ENCODE results near the gene PSPH. TPM values are rescaled to one million over a fixed set of nuclear protein-coding genes. Genes with fewer than 3 reads are reported as not detected.
"Not testable (repeated sequence)": the region's sequence is repeated elsewhere in the genome, so short reads cannot be mapped to it uniquely, and the experiment has no call there.

PSPH gene
- total and polyA plus RNA-seq, 2 donors (not counting 1 experiment from before 2014, with no cell fraction given), result 2.0 to 6.2 TPM

- intact Hi-C loops (cut with micrococcal nuclease), result no loop called here
- Histone ChIP-seq H3K9me3 (ENCODE audit: control extremely low read depth in 1 of 3, control insufficient read depth in 2 of 3, insufficient read depth in 1 of 3, low read length in 2 of 3) (no peaks in the 10 kb centered on the region), H3K9ac (ENCODE audit: low read length) (no peak overlapping the region), H3K27ac (ENCODE audit: low read length in 2 of 2) (no peak overlapping the region), H3K4me2 (replicated peaks; ENCODE audit: low read depth, low read length, poor library complexity, severe bottlenecking) (no peak overlapping the region), H3K79me2 (ENCODE audit: control insufficient read depth, insufficient read depth, low read length) (peaks cover 4% of the 10 kb centered on the region), H3K4me1 (ENCODE audit: control insufficient read depth in 2 of 2, insufficient read depth in 2 of 2, low read length in 2 of 2) (peaks cover 7 to 11% of the 10 kb centered on the region in 2 donors), H3K4me3 (ENCODE audit: control extremely low read depth in 1 of 5, extremely low read depth in 1 of 5, insufficient read depth in 1 of 5, low read depth in 2 of 5, low read length in 4 of 5) (no peak overlapping the region), H3K27me3 (replicated peaks in 1 of 4; ENCODE audit: control extremely low read depth in 1 of 4, control insufficient read depth in 3 of 4, insufficient read depth in 4 of 4, low read length in 3 of 4) (no peaks in the 10 kb centered on the region), H4K20me1 (ENCODE audit: control insufficient read depth, insufficient read depth, low read length, poor library complexity, severe bottlenecking) (no peaks in the 10 kb centered on the region), H3K36me3 (replicated peaks in 1 of 2; ENCODE audit: control extremely low read depth in 1 of 2, control insufficient read depth in 1 of 2, extremely low read depth in 1 of 2, insufficient read depth in 2 of 2, low read length in 1 of 2) (no peaks in the 10 kb centered on the region), H2AFZ (ENCODE audit: insufficient read depth, low read depth, low read length, poor library complexity, severe bottlenecking) (no peak overlapping the region)
- ATAC-seq (ENCODE audit: low read depth) (no peak), DNase-seq (no peak)
- TF ChIP-seq, protein P1, sequence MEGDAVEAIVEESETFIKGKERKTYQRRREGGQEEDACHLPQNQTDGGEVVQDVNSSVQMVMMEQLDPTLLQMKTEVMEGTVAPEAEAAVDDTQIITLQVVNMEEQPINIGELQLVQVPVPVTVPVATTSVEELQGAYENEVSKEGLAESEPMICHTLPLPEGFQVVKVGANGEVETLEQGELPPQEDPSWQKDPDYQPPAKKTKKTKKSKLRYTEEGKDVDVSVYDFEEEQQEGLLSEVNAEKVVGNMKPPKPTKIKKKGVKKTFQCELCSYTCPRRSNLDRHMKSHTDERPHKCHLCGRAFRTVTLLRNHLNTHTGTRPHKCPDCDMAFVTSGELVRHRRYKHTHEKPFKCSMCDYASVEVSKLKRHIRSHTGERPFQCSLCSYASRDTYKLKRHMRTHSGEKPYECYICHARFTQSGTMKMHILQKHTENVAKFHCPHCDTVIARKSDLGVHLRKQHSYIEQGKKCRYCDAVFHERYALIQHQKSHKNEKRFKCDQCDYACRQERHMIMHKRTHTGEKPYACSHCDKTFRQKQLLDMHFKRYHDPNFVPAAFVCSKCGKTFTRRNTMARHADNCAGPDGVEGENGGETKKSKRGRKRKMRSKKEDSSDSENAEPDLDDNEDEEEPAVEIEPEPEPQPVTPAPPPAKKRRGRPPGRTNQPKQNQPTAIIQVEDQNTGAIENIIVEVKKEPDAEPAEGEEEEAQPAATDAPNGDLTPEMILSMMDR (IDR thresholded peaks at IDR 0.05), result no peak
- no peak for TF ChIP-seq EZH2 (IDR thresholded peaks at IDR 0.05; ENCODE audit: borderline replicate concordance, insufficient read depth, low read depth, low read length, poor library complexity, severe bottlenecking)
- Mint-ChIP-seq H3K27me3 (no peaks in the 10 kb centered on the region), H3K4me1 (peaks cover 13% of the 10 kb centered on the region), H3K4me3 (no peak overlapping the region), H3K27ac (no peak overlapping the region), H3K9me3 (ENCODE audit: insufficient read depth) (no peaks in the 10 kb centered on the region)
- WGBS (ENCODE audit: insufficient coverage), result 100% methylated on average over 1 of the region's 5 CpGs
- POLR2A ChIA-PET, result no interaction called here
- CTCF ChIA-PET, result no interaction called here
These were observed 4.4 kb downstream of the PSPH start for GRCh38 chr7:56046721-56047445.

GRCh38 chr7:56045758-56046157, 5.5 kb downstream of the PSPH start:
- ATAC-seq (ENCODE audit: low read depth); H3K4me2 ChIP-seq (replicated peaks; ENCODE audit: low read depth, low read length, poor library complexity, severe bottlenecking); H3K27me3 Mint-ChIP-seq; CTCF ChIA-PET; H3K4me1 ChIP-seq (ENCODE audit: control insufficient read depth in 2 of 2, insufficient read depth in 2 of 2, low read length in 2 of 2); DNase-seq; intact Hi-C loops (cut with micrococcal nuclease); H4K20me1 ChIP-seq (ENCODE audit: control insufficient read depth, insufficient read depth, low read length, poor library complexity, severe bottlenecking); H2AFZ ChIP-seq (ENCODE audit: insufficient read depth, low read depth, low read length, poor library complexity, severe bottlenecking); H3K4me3 ChIP-seq (ENCODE audit: control extremely low read depth in 1 of 5, extremely low read depth in 1 of 5, insufficient read depth in 1 of 5, low read depth in 2 of 5, low read length in 4 of 5); H3K27me3 ChIP-seq (replicated peaks in 1 of 4; ENCODE audit: control extremely low read depth in 1 of 4, control insufficient read depth in 3 of 4, insufficient read depth in 4 of 4, low read length in 3 of 4); H3K27ac Mint-ChIP-seq; H3K4me1 Mint-ChIP-seq; H3K79me2 ChIP-seq (ENCODE audit: control insufficient read depth, insufficient read depth, low read length); H3K36me3 ChIP-seq (replicated peaks in 1 of 2; ENCODE audit: control extremely low read depth in 1 of 2, control insufficient read depth in 1 of 2, extremely low read depth in 1 of 2, insufficient read depth in 2 of 2, low read length in 1 of 2); H3K27ac ChIP-seq (ENCODE audit: low read length in 2 of 2); H3K9ac ChIP-seq (ENCODE audit: low read length); H3K9me3 ChIP-seq (ENCODE audit: control extremely low read depth in 1 of 3, control insufficient read depth in 2 of 3, insufficient read depth in 1 of 3, low read length in 2 of 3); H3K9me3 Mint-ChIP-seq (ENCODE audit: insufficient read depth); POLR2A ChIA-PET; H3K4me3 Mint-ChIP-seq: not testable (repeated sequence)
- WGBS (ENCODE audit: insufficient coverage), result 88% methylated on average over 1 of the region's 2 CpGs
